D721Med (cell line): ENCODE data around the gene KLHL7.
"Not testable (repeated sequence)": the region's sequence is repeated elsewhere in the genome, so short reads cannot be mapped to it uniquely, and the experiment has no call there.

Source experiments
- DNase-seq: peaks from one replicate; pipeline ENCODE4 v3.0.0; 2011; ENCODE audit warnings: low spot score; ENCODE audit not compliant: insufficient read length
- FAIRE-seq: peaks from 2 replicates; lab custom pipeline; 2011; peaks lifted over from hg19 to GRCh38; lab: Jason Lieb, UNC
- CTCF ChIP-seq: IDR thresholded peaks from 2 replicates; pipeline ENCODE4 v1.5.1; 2012; ENCODE audit warnings: mild to moderate bottlenecking, control low read depth; ENCODE audit not compliant: insufficient read depth; ENCODE audit errors: missing control alignments

Gene KLHL7

GRCh38 chr7:23184709-23185359 is 79.2 kb downstream of the KLHL7 start:
- DNase-seq (no peak), FAIRE-seq (no peak)
- TF ChIP-seq CTCF: peak; percentile 59

- FAIRE-seq (no peak), DNase-seq (no peak)
- no peak for TF ChIP-seq CTCF
Measured at GRCh38 chr7:23185980-23186379, 80.4 kb downstream of the KLHL7 start.

GRCh38 chr7:23191022-23191421 is 85.4 kb downstream of the KLHL7 start:
- DNase-seq (no peak), FAIRE-seq (no peak)
- TF ChIP-seq CTCF: no peak

- FAIRE-seq, DNase-seq: not testable (repeated sequence)
Measured at GRCh38 chr7:23193650-23194227, 88.2 kb downstream of the KLHL7 start.

GRCh38 chr7:23196306-23196705 is 90.7 kb downstream of the KLHL7 start:
- FAIRE-seq (no peak), DNase-seq (no peak)
- TF ChIP-seq CTCF: no peak

GRCh38 chr7:23197745-23198144 is 92.2 kb downstream of the KLHL7 start:
- not testable (repeated sequence) for DNase-seq

GRCh38 chr7:23200331-23200730 is 94.7 kb downstream of the KLHL7 start:
- FAIRE-seq (no peak), DNase-seq (no peak)
- no peak for TF ChIP-seq CTCF

More at GRCh38 chr7:23197745-23198144, 92.2 kb downstream of the KLHL7 start:
- not testable (repeated sequence) for FAIRE-seq

- FAIRE-seq: no peak
- no peak for DNase-seq
- no peak for TF ChIP-seq CTCF
Measured at GRCh38 chr7:23204241-23204640, 98.7 kb downstream of the KLHL7 start.
